ENCODE data around the gene SEC31B.

Gene SEC31B

DNA sequence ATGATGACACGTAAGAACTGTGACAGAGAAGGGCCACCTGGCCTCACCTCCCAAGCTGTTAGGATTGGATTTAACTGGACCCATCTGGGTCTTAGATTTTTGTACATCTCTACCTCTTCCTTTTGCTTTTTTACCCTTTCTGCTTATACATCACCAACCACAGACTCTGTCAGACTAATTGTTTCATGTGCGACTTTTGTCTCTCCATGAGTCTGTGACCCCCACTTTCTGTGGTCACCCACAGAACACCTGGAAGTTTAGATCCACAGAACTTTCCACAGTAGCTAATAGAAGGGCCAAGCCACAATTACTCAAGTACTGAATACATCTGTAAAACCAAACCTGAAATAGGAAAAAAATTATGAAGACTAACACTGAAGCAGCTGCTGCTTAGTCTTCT is 23.1 kb downstream of the SEC31B start:
- DNase-seq, result no peak

- DNase-seq, result no peak
Observed at GRCh38 chr10:100490531-100490930, 29.1 kb downstream of the SEC31B start.

GRCh38 chr10:100489396-100489795 is 30.3 kb downstream of the SEC31B start:
- no peak for DNase-seq

- DNase-seq, result no peak
Observed at GRCh38 chr10:100487529-100487928, 32.1 kb downstream of the SEC31B start.

DNA sequence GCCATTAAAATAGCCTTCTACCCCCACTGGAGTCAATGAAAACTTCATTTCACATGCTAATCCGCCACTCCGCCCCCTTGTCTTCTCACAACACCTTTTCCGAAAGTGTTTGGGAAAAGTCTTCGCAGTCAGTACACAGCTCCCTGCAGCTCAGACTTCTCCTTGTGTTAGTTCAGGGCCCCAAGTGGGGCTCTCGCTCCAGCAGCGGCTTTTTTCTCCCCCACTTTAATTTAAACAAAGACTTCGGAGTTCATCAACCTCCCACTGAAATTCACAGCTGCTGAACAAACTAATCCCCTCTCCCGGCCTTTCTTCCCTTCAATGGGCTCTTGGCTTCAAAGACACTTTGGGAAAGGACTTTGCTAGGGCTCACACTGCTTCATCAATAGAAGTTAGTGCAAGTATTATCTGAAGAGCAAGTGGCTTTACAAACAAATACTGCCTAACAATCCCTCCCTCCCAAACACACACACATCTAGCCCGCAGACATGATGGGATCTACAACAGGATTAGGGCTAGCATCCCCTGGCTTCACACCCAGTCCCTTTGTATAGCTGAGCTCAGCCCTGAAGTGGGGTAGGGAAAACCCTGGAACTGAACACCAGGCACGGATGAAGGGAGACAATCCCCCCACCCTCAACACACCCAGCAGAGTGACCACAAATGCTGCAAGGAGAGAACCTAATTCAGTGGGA is 33.7 kb downstream of the SEC31B start:
- DNase-seq, result no peak

DNA sequence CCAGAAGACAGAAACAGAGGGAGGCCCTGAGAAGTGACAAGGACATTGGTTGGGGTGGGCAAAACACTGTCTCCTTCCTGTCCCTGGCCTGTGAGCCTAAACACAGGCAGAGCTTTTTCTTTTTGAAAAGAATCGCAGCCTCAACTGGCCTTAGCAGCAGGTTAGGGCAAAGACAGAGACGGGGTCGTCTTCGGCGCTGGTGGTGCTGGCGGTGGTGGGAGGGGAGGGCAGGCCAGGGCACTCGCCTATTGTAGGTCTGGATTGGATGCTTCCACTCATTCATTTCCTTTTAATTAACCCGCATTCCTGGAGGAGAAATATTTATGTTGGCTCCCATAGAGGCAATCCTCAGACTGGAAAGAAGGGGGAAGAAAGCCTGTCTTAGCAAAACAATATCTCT is 34.3 kb downstream of the SEC31B start:
- no peak for DNase-seq

DNA sequence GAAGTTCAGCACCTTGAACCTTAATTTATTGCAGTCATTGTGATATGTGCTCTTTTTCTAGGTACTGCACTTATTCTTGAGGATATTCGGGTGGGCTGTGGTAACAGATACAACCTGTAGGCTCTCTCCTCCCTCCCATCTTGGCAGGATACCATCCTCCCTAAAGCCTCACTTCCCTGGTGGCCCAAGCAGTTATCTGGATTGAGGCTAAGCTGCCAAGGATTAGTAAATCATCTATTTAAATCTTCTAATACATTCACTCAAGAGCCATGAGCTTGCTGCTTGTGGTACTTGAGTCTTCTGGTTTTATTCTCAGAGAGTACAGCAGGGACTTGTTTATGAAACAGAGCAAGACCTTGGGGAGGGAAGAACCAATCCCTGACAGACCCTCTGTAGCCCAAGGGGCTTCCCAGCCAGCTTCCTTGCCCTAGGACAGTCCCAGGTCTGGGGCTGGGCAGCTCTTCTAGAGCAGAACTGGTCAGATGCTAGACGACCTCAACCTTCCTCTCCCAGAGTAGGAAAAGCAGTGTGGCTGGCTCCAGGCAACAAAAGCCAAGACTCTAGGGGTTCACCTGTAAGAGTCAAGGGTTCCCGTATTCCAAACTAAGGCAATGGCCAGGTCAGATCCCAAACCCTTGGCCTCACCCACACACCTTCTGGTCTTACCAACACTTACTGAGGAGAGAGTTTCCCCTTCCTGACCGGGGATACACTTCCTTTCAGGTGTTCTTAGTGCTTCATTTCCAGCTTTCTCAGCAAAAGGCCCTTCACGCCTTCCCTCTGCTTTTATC is 35.6 kb downstream of the SEC31B start:
- no peak for DNase-seq

GRCh38 chr10:100482834-100483185 is 36.9 kb downstream of the SEC31B start:
- no peak for DNase-seq

DNA sequence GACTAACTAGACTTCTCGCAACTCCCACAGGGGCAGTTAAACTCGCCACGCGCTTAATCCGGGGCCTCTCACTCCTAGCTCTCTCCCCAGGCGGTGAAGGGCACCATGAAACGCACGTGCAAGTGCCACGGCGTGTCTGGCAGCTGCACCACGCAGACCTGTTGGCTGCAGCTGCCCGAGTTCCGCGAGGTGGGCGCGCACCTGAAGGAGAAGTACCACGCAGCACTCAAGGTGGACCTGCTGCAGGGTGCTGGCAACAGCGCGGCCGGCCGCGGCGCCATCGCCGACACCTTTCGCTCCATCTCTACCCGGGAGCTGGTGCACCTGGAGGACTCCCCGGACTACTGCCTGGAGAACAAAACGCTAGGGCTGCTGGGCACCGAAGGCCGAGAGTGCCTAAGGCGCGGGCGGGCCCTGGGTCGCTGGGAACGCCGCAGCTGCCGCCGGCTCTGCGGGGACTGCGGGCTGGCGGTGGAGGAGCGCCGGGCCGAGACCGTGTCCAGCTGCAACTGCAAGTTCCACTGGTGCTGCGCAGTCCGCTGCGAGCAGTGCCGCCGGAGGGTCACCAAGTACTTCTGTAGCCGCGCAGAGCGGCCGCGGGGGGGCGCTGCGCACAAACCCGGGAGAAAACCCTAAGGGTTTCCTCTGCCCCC is 37.4 kb downstream of the SEC31B start:
- peak; percentile 73 for DNase-seq

- DNase-seq, result peak; percentile 93
Observed at GRCh38 chr10:100481462-100482081, 38.1 kb downstream of the SEC31B start.

GRCh38 chr10:100480002-100480401 is 39.7 kb downstream of the SEC31B start:
- DNase-seq, result no peak

GRCh38 chr10:100479037-100479436 is 40.6 kb downstream of the SEC31B start:
- DNase-seq, result no peak

- DNase-seq, result no peak
Observed at GRCh38 chr10:100477970-100478369, 41.7 kb downstream of the SEC31B start.

DNA sequence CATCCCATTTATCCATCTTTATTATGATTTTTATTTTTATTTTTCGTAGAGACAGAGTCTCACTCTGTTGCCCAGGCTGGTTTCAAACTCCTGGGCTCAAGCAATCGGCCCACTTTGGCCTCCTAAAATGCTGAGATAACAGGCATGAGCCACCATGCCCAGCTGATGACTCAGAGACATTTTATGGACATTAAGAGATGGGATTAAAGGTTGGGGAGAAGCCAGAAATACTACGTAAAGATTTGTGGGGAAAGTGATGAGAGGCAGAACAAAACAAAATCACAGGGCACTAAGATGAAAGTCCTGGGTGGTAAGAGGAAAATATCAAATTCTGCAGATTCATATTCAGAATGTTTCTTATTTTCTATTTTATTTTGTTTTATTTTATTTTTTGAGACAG is 49.3 kb downstream of the SEC31B start:
- no peak for DNase-seq

DNA sequence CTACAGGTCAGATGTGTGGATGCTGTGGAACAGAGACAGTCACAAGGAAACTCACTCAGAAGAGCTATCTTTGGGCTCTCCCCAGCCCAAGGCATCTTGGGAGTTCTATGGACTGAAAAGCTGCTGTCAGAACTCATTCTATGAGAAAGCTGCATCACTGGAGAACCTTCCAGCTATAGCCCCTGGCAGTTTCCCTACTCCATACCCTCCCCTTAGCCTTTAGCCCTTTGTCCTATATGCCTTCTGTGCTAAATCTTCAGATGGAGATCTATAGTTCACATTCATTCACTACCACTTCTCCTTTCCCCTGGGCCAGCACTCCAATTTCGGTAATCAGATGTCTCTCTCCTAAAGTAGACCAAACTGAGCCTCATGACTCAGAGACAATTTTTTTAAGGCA is 49.9 kb downstream of the SEC31B start:
- no peak for DNase-seq

DNA sequence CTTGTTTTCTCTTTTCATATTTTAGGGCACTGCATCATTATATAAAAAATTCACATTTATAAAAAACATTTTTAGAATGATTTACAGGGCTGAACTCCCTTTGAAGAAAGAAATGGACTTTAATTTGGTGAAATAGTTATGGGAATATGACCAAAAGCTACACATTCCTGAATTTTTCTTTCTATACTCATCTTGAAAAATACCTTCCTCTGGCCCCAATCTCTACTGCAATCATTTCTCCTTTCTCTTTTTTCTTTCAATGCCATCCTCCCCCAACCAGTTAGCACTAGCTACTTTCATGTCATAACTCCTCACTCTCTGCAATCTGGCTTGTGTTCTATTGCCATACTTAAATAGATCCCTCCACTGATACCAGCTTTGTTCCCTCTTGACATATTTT is 50.7 kb downstream of the SEC31B start:
- DNase-seq, result no peak

DNA sequence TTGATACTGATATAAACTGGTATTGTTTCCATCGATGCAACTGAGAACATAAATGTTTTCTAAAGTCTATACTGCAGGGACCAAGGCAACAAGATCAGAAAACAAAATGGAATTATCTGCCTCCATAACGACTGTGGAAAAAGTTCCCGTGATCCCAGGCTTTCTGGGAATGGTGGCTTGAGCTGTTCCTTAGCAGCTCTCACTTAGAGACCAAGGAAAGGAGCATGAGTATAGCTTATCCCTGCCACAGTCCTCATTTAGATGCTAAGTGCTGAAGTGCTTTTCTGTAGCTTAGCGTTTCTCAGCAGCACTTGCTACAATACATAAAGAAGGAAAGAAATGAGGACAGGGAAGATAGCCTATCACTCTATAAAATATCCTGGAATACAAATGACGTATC is 51.3 kb downstream of the SEC31B start:
- no peak for DNase-seq

DNA sequence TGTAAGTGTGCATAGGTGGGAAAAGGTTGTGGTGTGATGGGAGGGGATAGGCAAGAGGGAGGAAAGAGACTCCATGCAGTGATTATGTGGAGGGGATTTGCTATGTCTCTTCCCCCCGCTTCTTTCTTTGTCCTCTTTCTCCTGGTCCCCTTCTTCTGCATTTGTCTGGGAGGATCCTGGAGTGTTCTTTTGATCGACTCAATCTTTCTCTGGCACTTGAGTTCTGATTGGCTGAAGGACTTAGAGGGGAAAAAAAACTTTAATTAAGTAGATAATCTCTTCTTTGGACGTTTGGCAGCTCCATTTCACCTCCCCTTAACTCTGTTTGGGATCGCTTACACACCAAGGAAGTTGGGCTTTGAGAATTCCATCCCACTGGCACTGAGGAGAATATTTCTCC is 57.0 kb downstream of the SEC31B start, which contains the start of gene WNT8B:
WNT8B (plus strand) TSS at position 301 of the 400 bp plus-strand sequence. CDS start 160 bp downstream, outside the sequence.
- no peak for DNase-seq

- no peak for DNase-seq
Observed at GRCh38 chr10:100448951-100449350, 70.7 kb downstream of the SEC31B start.

DNA sequence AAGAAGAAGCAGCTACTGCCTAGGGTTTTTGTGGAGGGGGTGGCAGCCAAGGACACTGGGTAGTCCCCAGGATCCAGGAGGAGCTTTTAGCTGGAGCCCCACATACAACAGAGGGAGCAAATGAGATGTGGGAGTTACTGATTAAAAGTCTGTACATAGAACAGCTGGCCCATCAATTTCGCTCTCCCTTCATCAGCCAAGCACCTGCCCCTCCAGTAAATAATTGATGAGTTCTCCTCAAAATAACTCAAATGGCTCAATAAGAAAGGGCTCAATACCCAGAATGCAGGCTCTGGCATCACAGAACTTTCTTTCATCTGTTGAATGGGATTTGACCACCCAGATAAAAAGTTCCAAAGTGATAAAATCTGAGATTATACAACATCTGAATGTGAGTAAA is 72.0 kb downstream of the SEC31B start:
- DNase-seq, result no peak

DNA sequence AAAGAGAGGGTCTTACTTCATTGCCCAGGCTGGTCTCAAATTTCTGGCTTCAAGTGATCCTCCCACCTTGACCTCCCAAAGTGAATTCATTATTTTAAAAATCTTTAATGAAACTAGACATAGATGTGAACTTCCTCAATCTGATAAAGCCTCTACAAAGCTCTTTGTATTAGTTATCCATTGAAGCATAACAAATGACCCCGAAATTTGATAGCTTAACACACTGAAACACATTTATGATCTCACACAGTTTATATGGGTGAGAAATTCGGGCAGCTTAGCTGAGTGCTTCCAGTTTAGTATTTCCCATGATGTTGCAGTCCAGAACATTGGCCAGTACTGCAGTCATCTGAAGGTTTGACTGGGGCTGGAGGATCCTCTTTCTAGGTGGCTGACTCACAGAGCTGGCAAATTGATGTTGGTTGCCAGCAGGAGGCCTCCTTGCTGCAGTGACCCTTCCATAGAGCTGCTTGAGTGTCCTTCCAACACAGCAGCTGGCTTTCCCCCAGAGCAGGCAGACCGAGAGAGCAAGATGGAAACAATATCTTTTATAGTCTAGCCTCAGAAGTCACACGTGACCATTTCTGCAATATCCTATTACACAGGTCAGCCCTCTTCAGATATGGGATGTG is 73.4 kb downstream of the SEC31B start:
- no peak for DNase-seq

GRCh38 chr10:100442548-100442947 is 77.1 kb downstream of the SEC31B start:
- DNase-seq, result no peak
